Activated CD8-positive, alpha-beta memory T cell treated with anti-CD3 and anti-CD28 coated beads for 24 hours (primary cell): ENCODE data around the gene FLNC.

Experiments used
- DNase-seq: peaks from one replicate; pipeline ENCODE4 v3.0.0-alpha.2; 2020

Gene FLNC

GRCh38 chr7:128846781-128847444 lies 16.7 kb downstream of the FLNC start:
- no peak for DNase-seq

GRCh38 chr7:128847721-128848211 lies 17.6 kb downstream of the FLNC start:
- no peak for DNase-seq

- no peak for DNase-seq
These were observed 18.3 kb downstream of the FLNC start for GRCh38 chr7:128848289-128849155.

- DNase-seq = no peak
These were observed 18.9 kb downstream of the FLNC start for GRCh38 chr7:128849156-128849515.

GRCh38 chr7:128849804-128850490 lies 19.7 kb downstream of the FLNC start:
- DNase-seq = no peak

- no peak for DNase-seq
These were observed 22.5 kb downstream of the FLNC start for GRCh38 chr7:128852537-128853254.

GRCh38 chr7:128853799-128854198 lies 23.6 kb downstream of the FLNC start:
- no peak for DNase-seq

- no peak for DNase-seq
These were observed 24.2 kb downstream of the FLNC start for GRCh38 chr7:128854396-128854795.

GRCh38 chr7:128855559-128855958 lies 25.4 kb downstream of the FLNC start:
- no peak for DNase-seq

GRCh38 chr7:128856001-128856718 lies 26.0 kb downstream of the FLNC start:
- no peak for DNase-seq

GRCh38 chr7:128858380-128859231 lies 28.4 kb downstream of the FLNC start:
- no peak for DNase-seq

GRCh38 chr7:128859232-128860157 lies 29.3 kb downstream of the FLNC start:
- DNase-seq = no peak

GRCh38 chr7:128860158-128861073 lies 30.2 kb downstream of the FLNC start:
- DNase-seq = no peak

GRCh38 chr7:128861957-128862570 lies 31.9 kb downstream of the FLNC start:
- no peak for DNase-seq

- peak; percentile 100 for DNase-seq
These were observed 32.6 kb downstream of the FLNC start, which contains the start of gene ATP6V1F for GRCh38 chr7:128862571-128863432. ATP6V1F (plus strand) TSS chr7:128862856; CDS start chr7:128862905, 49 bp downstream.

- peak; percentile 75 for DNase-seq
These were observed 33.3 kb downstream of the FLNC start for GRCh38 chr7:128863433-128863989.

- DNase-seq = no peak
These were observed 35.1 kb downstream of the FLNC start for GRCh38 chr7:128865303-128865702.
